Neutrophil (primary cell): ENCODE results near the gene POLRMT.

Experiments used
- H3K27ac ChIP-seq: fragments of 200-600 bp; sonication (generic); 2 replicates; pipeline ENCODE4 v1.5.1; 2016; ENCODE audit warnings: mild to moderate bottlenecking, moderate library complexity
- H3K27me3 ChIP-seq: fragments of 200-600 bp; sonication (generic); 2 replicates; pipeline ENCODE4 v1.6.0; 2016; ENCODE audit warnings: mild to moderate bottlenecking
- H3K36me3 ChIP-seq: fragments of 200-600 bp; sonication (generic); 2 replicates; pipeline ENCODE4 v1.5.1; 2017
- H3K4me1 ChIP-seq, 2 experiments: fragments of 200-600 bp in 1 of 2; sonication (generic) in 1 of 2; 1 replicate in 1 of 2; 2 replicates in 1 of 2; pipeline versions ENCODE4 v1.5.1 to v1.6.1; 2013 to 2016; ENCODE audit warnings: low read depth in 1 of 2, low read length in 1 of 2, mild to moderate bottlenecking in 1 of 2, moderate library complexity in 1 of 2; ENCODE audit not compliant: control insufficient read depth in 1 of 2, insufficient read depth in 1 of 2
- H3K4me3 ChIP-seq, 2 experiments: fragments of 200-600 bp in 1 of 2; sonication (generic) in 1 of 2; 1 replicate in 1 of 2; 2 replicates in 1 of 2; pipeline ENCODE4 v1.5.1; 2013 to 2016; ENCODE audit warnings: low read depth in 1 of 2, low read length in 1 of 2, mild to moderate bottlenecking in 1 of 2, moderate library complexity in 1 of 2
- H3K9me3 ChIP-seq: fragments of 200-600 bp; sonication (generic); 2 replicates; pipeline ENCODE4 v1.5.1; 2016
- TF ChIP-seq, protein P1 (sequence below): fragments of 200-600 bp; sonication (generic); IDR thresholded peaks from 2 replicates; pipeline ENCODE4 v1.5.1; 2016; ENCODE audit warnings: antibody characterized with exemption

Gene POLRMT

DNA sequence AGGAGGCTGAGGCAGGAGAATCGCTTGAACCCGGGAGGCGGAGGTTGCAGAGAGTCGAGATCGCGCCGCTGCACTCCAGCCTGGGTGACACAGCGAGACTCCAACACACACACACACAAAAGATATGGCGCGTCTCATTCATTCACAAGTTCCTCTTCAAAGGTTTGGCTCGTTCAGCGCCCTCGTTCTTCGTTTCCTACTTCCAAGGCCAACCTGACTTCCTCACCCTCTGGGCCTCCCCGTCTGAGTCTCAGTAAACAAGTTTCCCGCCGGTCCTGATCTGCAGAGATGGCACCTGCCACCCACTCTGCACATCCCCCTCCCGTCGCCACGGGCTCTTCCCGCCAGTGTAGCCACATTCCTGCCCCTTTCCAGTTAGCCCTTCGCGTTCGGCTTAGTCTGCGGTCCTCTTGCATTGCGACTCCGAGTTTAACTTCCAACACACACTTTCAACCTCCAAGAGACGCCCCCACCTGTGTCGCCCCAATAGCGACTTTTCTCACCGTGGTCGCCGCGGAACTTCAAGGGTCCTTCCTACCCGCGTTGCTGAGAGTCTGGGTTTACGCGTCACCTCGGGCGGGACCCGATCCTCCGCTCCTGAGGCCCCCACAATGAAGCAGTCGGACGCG is 62.3 kb downstream of the POLRMT start:
- TF ChIP-seq, protein P1, sequence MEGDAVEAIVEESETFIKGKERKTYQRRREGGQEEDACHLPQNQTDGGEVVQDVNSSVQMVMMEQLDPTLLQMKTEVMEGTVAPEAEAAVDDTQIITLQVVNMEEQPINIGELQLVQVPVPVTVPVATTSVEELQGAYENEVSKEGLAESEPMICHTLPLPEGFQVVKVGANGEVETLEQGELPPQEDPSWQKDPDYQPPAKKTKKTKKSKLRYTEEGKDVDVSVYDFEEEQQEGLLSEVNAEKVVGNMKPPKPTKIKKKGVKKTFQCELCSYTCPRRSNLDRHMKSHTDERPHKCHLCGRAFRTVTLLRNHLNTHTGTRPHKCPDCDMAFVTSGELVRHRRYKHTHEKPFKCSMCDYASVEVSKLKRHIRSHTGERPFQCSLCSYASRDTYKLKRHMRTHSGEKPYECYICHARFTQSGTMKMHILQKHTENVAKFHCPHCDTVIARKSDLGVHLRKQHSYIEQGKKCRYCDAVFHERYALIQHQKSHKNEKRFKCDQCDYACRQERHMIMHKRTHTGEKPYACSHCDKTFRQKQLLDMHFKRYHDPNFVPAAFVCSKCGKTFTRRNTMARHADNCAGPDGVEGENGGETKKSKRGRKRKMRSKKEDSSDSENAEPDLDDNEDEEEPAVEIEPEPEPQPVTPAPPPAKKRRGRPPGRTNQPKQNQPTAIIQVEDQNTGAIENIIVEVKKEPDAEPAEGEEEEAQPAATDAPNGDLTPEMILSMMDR: no peak
- Histone ChIP-seq H3K4me1 (peaks cover 58 to 67% of the 10 kb centered on the region in 2 experiments), H3K9me3 (no peaks in the 10 kb centered on the region), H3K27me3 (no peaks in the 10 kb centered on the region), H3K27ac (peak overlapping the region; percentile 99), H3K4me3 (peak overlapping the region; percentile 89 to 94), H3K36me3 (peaks cover 3% of the 10 kb centered on the region)

DNA sequence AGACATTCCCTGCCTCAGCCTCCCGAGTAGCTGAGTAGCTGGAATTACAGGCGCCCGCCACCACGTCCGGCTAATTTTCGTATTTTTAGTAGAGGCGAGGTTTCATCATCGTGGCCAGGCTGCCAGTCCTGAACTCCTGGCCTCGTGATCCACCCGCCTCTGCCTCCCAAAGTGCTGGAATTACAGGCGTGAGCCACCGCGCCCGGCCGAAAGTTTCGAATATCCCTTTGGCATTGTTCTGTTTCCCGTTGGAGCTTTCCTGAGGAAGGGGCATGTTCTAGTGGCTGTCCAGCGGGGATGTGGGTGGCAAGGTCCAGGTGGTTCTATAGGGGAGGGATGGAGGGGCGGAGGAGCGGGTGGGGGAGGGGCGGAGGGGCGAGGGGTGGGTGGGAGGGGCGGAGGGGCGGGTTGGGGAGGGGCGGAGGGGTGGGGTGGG is 63.1 kb downstream of the POLRMT start:
- Histone ChIP-seq H3K27ac (peak overlapping the region; percentile 92), H3K4me1 (peaks cover 58 to 70% of the 10 kb centered on the region in 2 experiments)

DNA sequence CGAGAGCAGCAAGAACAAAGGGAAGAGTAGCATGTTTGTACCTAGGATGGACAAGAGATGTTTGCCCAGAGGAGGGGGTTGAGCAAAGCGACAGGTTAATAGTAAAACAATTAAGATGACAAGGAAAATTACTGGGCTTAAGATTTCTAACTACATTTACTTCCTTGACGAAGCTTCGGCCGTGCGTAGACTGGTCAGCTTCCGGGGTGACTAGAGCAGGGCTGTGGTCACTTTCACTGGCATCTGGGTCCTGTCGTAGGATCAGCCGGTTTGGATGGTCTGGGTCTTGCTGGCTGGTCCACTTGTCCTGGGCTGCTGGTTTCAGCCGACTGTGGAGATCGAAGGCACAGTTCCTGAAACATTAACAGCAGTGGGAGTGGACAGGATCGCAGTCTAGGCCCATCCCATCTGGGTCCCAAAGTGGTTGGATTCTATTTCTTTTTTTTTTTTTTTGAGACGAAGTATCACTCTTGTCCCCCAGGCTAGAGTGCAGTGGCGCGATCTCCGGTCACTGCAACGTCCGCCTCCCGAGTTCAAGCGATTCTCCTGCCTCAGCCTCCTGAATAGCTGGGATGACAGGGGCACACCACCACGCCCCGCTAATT is 65.9 kb downstream of the POLRMT start:
- H3K36me3 ChIP-seq: no peaks in the 10 kb centered on the region
- TF ChIP-seq, protein P1: peak; percentile 7
- H3K27ac ChIP-seq: peak overlapping the region; percentile 92
- H3K4me3 ChIP-seq: peak overlapping the region; percentile 67 to 73
- H3K4me1 ChIP-seq: peaks cover 37 to 48% of the 10 kb centered on the region in 2 experiments
- no peaks in the 10 kb centered on the region for H3K9me3 ChIP-seq
- no peaks in the 10 kb centered on the region for H3K27me3 ChIP-seq

More for the DNA sequence above, 63.1 kb downstream of the POLRMT start:
- H3K4me3 ChIP-seq: peak overlapping the region in 1 of 2 experiments; percentile 1
- no peaks in the 10 kb centered on the region for H3K9me3 ChIP-seq
- no peaks in the 10 kb centered on the region for H3K27me3 ChIP-seq
- no peaks in the 10 kb centered on the region for H3K36me3 ChIP-seq
- TF ChIP-seq, protein P1: no peak
